ENCODE results near the gene DAPP1. TPM values are rescaled to one million over a fixed set of nuclear protein-coding genes. Genes with fewer than 3 reads are reported as not detected.

Gene DAPP1
- polyA plus RNA-seq, 3 donors, result 63.1 to 125 (median 87.2) TPM

- H3K27me3 Mint-ChIP-seq (ENCODE audit: low read depth in 3 of 3), result no peaks in the 10 kb centered on the region
- no peak overlapping the region for H3K4me2 ChIP-seq (replicated peaks; ENCODE audit: extremely low read depth, low read length, poor library complexity, severe bottlenecking)
- H3K36me3 Mint-ChIP-seq, result peaks cover 60 to 64% of the 10 kb centered on the region in 2 donors
- WGBS (ENCODE audit: insufficient coverage), result 0% methylated on average over 1 of the region's 2 CpGs
- intact Hi-C loops (cut with micrococcal nuclease), result no loop called here
- H3K4me1 Mint-ChIP-seq, result peaks cover 57% of the 10 kb centered on the region
- H3K4me1 ChIP-seq (ENCODE audit: control insufficient read depth in 1 of 2, insufficient read depth in 2 of 2, low read length in 2 of 2), result peaks cover 37 to 50% of the 10 kb centered on the region in 2 donors
- no peaks in the 10 kb centered on the region for H3K9me3 ChIP-seq (replicated peaks in 1 of 2; ENCODE audit: control insufficient read depth in 1 of 2, insufficient read depth in 1 of 2, low read length in 2 of 2)
- H3K9ac ChIP-seq (ENCODE audit: insufficient read depth, low read length, poor library complexity, severe bottlenecking), result no peak overlapping the region
- H3K27me3 ChIP-seq (ENCODE audit: control insufficient read depth in 2 of 2, insufficient read depth in 2 of 2, low read length in 2 of 2), result no peaks in the 10 kb centered on the region
- H2AFZ ChIP-seq (ENCODE audit: insufficient read depth, low read depth, low read length, poor library complexity, severe bottlenecking), result no peak overlapping the region
- peaks cover 33 to 64% of the 10 kb centered on the region in 2 donors for H3K36me3 ChIP-seq (replicated peaks in 1 of 2; ENCODE audit: control insufficient read depth in 1 of 2, insufficient read depth in 2 of 2, low read length in 2 of 2)
- peaks cover 54% of the 10 kb centered on the region for H3K79me2 ChIP-seq (ENCODE audit: insufficient read depth, low read length)
- peaks cover 46% of the 10 kb centered on the region for H4K20me1 ChIP-seq (ENCODE audit: insufficient read depth, low read length)
- peak overlapping the region; percentile 25 to 92 (median 75) for H3K27ac Mint-ChIP-seq
- H3K4me3 ChIP-seq (replicated peaks in 1 of 3; ENCODE audit: low read depth in 2 of 3, low read length in 3 of 3), result no peak overlapping the region
- H3K9me3 Mint-ChIP-seq, result peaks cover 0 to 2% (median 0%) of the 10 kb centered on the region in 7 donors
- H3K27ac ChIP-seq (ENCODE audit: low read depth in 1 of 2, low read length in 2 of 2), result peak overlapping the region in 1 of 2 donors; percentile 35
- TF ChIP-seq CTCF (IDR thresholded peaks at IDR 0.05), result no peak
- no peak for DNase-seq
- no peak overlapping the region for H3K4me3 Mint-ChIP-seq
Observed at GRCh38 chr4:99845708-99846469, 29.3 kb downstream of the DAPP1 start.

GRCh38 chr4:99846891-99847290 lies 30.3 kb downstream of the DAPP1 start:
- peaks cover 50% of the 10 kb centered on the region for H3K79me2 ChIP-seq (ENCODE audit: insufficient read depth, low read length)
- no peak for TF ChIP-seq CTCF (IDR thresholded peaks at IDR 0.05)
- H3K36me3 Mint-ChIP-seq, result peaks cover 53 to 57% of the 10 kb centered on the region in 2 donors
- H3K4me2 ChIP-seq (replicated peaks; ENCODE audit: extremely low read depth, low read length, poor library complexity, severe bottlenecking), result peak overlapping the region; percentile 45
- no peak overlapping the region for H3K4me3 Mint-ChIP-seq
- H3K9me3 Mint-ChIP-seq, result peaks cover 0 to 2% (median 0%) of the 10 kb centered on the region in 7 donors
- H3K9me3 ChIP-seq (replicated peaks in 1 of 2; ENCODE audit: control insufficient read depth in 1 of 2, insufficient read depth in 1 of 2, low read length in 2 of 2), result no peaks in the 10 kb centered on the region
- H3K27ac Mint-ChIP-seq, result peak overlapping the region; percentile 57 to 96 (median 91)
- no peak overlapping the region for H3K9ac ChIP-seq (ENCODE audit: insufficient read depth, low read length, poor library complexity, severe bottlenecking)
- intact Hi-C loops (cut with micrococcal nuclease), result no loop called here
- no peak overlapping the region for H2AFZ ChIP-seq (ENCODE audit: insufficient read depth, low read depth, low read length, poor library complexity, severe bottlenecking)
- peak overlapping the region in 1 of 3 experiments; percentile 21 for H3K4me3 ChIP-seq (replicated peaks in 1 of 3; ENCODE audit: low read depth in 2 of 3, low read length in 3 of 3)
- H3K4me1 Mint-ChIP-seq, result peaks cover 64% of the 10 kb centered on the region
- no CpG with 5 or more reads among the region's 1 CpG for WGBS (ENCODE audit: insufficient coverage)
- peaks cover 25 to 54% of the 10 kb centered on the region in 2 donors for H3K36me3 ChIP-seq (replicated peaks in 1 of 2; ENCODE audit: control insufficient read depth in 1 of 2, insufficient read depth in 2 of 2, low read length in 2 of 2)
- peak overlapping the region in 1 of 2 donors; percentile 76 for H3K27ac ChIP-seq (ENCODE audit: low read depth in 1 of 2, low read length in 2 of 2)
- DNase-seq, result no peak
- peaks cover 36% of the 10 kb centered on the region for H4K20me1 ChIP-seq (ENCODE audit: insufficient read depth, low read length)
- peaks cover 47 to 59% of the 10 kb centered on the region in 2 donors for H3K4me1 ChIP-seq (ENCODE audit: control insufficient read depth in 1 of 2, insufficient read depth in 2 of 2, low read length in 2 of 2)
- H3K27me3 Mint-ChIP-seq (ENCODE audit: low read depth in 3 of 3), result no peaks in the 10 kb centered on the region
- no peaks in the 10 kb centered on the region for H3K27me3 ChIP-seq (ENCODE audit: control insufficient read depth in 2 of 2, insufficient read depth in 2 of 2, low read length in 2 of 2)
